ENCODE measurements around the gene TMA7. TPM values are rescaled to one million over a fixed set of nuclear protein-coding genes. Genes with fewer than 3 reads are reported as not detected.

TMA7 gene
- total RNA-seq (ENCODE audit: low replicate concordance) = 106 and 447 TPM in 2 replicates

DNA sequence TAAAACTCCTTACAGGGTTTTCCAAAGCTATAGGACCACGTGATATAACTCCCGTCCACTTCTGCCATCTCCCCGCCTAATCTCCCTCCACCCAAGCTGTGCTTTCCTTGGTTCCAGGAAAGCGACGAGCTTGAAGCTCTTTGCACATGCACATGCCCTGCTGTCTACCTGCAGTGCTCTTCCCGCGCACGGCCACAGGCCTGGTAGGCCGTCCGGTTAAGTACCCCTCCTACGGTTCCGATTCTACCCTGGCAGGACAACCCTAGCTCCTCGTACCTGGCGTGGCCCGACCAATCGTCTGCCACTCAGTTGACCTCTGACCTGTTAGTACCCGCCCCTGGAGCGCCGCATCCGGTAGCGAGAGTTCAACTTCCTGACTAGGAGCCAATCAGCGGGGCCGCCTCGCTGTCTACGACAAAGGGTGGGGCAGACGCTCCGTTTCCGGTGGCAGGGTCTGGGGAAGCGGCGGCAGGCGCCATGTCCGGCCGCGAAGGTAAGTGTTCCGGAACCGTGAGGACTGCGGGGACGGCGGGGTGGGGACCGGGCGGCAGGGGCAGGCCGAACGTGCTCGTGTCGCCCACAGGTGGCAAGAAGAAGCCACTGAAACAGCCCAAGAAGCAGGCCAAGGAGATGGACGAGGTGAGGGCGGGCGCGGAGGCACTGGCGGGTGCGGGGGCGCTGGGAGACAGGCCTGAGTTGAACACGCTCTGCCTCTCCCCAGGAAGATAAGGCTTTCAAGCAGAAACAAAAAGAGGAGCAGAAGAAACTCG lies at the start of gene TMA7, which contains the start of gene CCDC51:
Gene TMA7, plus strand, starts transcription at position 438 of the 770 bp plus-strand sequence. Its CDS starts 40 bp downstream, at position 478.
Gene CCDC51, minus strand, starts transcription at position 300 of the 770 bp plus-strand sequence. CDS start 4,991 bp downstream, outside the sequence.

DNA sequence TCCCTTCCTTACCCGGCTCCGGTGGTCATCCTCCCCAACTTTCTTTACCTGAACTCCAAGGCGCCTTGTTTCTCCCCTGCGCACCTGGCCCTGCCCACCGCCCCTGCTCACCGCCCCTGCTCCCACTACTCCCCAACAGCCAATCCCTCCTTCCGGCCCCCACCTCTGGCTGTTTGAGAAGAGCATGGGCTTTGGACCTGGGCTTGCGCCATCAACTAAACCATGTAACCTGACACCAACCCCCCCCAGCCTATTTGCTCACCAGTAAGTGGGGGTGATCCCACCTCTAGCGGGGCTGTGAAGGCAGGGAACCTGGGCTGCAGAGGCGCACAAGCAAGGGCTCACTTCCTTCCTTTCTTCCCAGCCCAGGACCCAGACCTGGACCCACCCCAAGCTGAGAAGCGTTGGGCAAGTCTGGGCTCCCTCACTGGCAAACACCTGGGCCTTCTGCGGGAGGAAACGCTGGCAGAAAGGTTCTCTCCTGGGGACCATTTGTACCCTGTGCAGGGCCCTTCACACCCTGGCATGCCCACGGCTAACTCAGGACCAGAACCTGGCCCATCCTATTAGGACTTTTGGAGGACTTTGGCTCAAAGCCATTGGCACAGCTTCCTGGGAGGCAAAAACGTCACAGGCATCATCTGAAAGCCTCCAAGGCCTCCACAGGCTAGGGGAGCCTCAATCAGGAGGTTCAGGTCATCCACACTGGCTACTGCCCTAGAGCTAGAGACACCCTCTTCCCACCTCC lies 9.9 kb upstream of the TMA7 start, which contains the start of gene PLXNB1:
Gene PLXNB1, minus strand, starts transcription at position 127 of the 748 bp plus-strand sequence. CDS start 5,475 bp downstream, outside the sequence.

GRCh38 chr3:48446425-48447193 lies 6.6 kb downstream of the TMA7 start, which contains the start of gene ATRIP:
Gene ATRIP (plus strand): TSS chr3:48446737. CDS start chr3:48446846, 109 bp downstream.

Other genes with a start within 250 kb of the TMA7 start
- gene CAMP, start 216.8 kb upstream of the TMA7 start, total RNA-seq (ENCODE audit: low replicate concordance) = not detected in 2 replicates
- gene ZNF589, start 199.2 kb upstream of the TMA7 start, total RNA-seq (ENCODE audit: low replicate concordance) = 2.2 and 6.2 TPM in 2 replicates
- 18.4 and 19.5 TPM in 2 replicates for gene NME6, start 138.9 kb upstream of the TMA7 start, total RNA-seq (ENCODE audit: low replicate concordance)
- gene SPINK8, start 106.6 kb upstream of the TMA7 start, total RNA-seq (ENCODE audit: low replicate concordance) = not detected in 2 replicates
- gene FBXW12, start 68.0 kb upstream of the TMA7 start, total RNA-seq (ENCODE audit: low replicate concordance) = 0.08 TPM in 1 of 2 replicates, not detected in the other
- gene PLXNB1, start 10.2 kb upstream of the TMA7 start, total RNA-seq (ENCODE audit: low replicate concordance) = 14.3 and 44.0 TPM in 2 replicates
- 20.8 and 28.3 TPM in 2 replicates for gene CCDC51, start 138 bp upstream of the TMA7 start, total RNA-seq (ENCODE audit: low replicate concordance)
- gene ATRIP, start 6.5 kb downstream of the TMA7 start, total RNA-seq (ENCODE audit: low replicate concordance) = 4.2 and 5.7 TPM in 2 replicates
- 88.9 and 137 TPM in 2 replicates for gene SHISA5, start 63.9 kb downstream of the TMA7 start, total RNA-seq (ENCODE audit: low replicate concordance)
- gene PFKFB4, start 116.5 kb downstream of the TMA7 start, total RNA-seq (ENCODE audit: low replicate concordance) = 4.3 and 17.1 TPM in 2 replicates
- under 0.01 and 0.68 TPM in 2 replicates for gene UCN2, start 123.5 kb downstream of the TMA7 start, total RNA-seq (ENCODE audit: low replicate concordance)
- 11.2 and 25.3 TPM in 2 replicates for gene COL7A1, start 155.1 kb downstream of the TMA7 start, total RNA-seq (ENCODE audit: low replicate concordance)
- 388 and 396 TPM in 2 replicates for gene UQCRC1, start 169.4 kb downstream of the TMA7 start, total RNA-seq (ENCODE audit: low replicate concordance)
- not detected in 2 replicates for gene TMEM89, start 181.5 kb downstream of the TMA7 start, total RNA-seq (ENCODE audit: low replicate concordance)
- 13.0 and 19.7 TPM in 2 replicates for gene SLC26A6, start 195.2 kb downstream of the TMA7 start, total RNA-seq (ENCODE audit: low replicate concordance)
- gene CELSR3, start 222.6 kb downstream of the TMA7 start, total RNA-seq (ENCODE audit: low replicate concordance) = 0.35 and 0.45 TPM in 2 replicates
- 7.7 and 11.1 TPM in 2 replicates for gene NCKIPSD, start 245.7 kb downstream of the TMA7 start, total RNA-seq (ENCODE audit: low replicate concordance)